Measurements from ENCODE around the gene ATCAY. TPM values are rescaled to one million over a fixed set of nuclear protein-coding genes. Genes with fewer than 3 reads are reported as not detected.
"Not testable (repeated sequence)": the region's sequence is repeated elsewhere in the genome, so short reads cannot be mapped to it uniquely, and the experiment has no call there.

The ATCAY gene
- total RNA-seq, 2 experiments from 2014 or later: not detected

- Histone ChIP-seq H3K9me3 (ENCODE audit: control insufficient read depth in 1 of 2, insufficient read depth in 1 of 2, low read length in 2 of 2) (peaks cover 5 to 6% of the 10 kb centered on the region in 2 experiments), H3K27me3 (ENCODE audit: control insufficient read depth in 1 of 2, insufficient read depth in 2 of 2, low read length in 2 of 2) (no peaks in the 10 kb centered on the region), H3K4me3 (ENCODE audit: low read length) (no peak overlapping the region), H3K4me1 (ENCODE audit: insufficient read depth, low read length) (no peaks in the 10 kb centered on the region), H3K27ac (ENCODE audit: low read depth in 1 of 2, low read length in 2 of 2) (no peak overlapping the region), H3K36me3 (ENCODE audit: insufficient read depth, low read length) (no peaks in the 10 kb centered on the region)
- TF ChIP-seq CTCF (IDR thresholded peaks at IDR 0.05): no peak
- ATAC-seq (ENCODE audit: poor library complexity) (no peak), DNase-seq (no peak)
- H3K36me3 Mint-ChIP-seq (ENCODE audit: low read depth): no peaks in the 10 kb centered on the region
- H3K9me3 Mint-ChIP-seq: no peaks in the 10 kb centered on the region
- no peaks in the 10 kb centered on the region for H3K4me1 Mint-ChIP-seq (ENCODE audit: low read depth)
- CTCF ChIA-PET: no interaction called here
- peaks cover 5% of the 10 kb centered on the region for H3K27me3 Mint-ChIP-seq
- H3K27ac Mint-ChIP-seq: no peak overlapping the region
- no peak overlapping the region for H3K4me3 Mint-ChIP-seq
- intact Hi-C loops (cut with DNase I, micrococcal nuclease): no loop called here
- POLR2A ChIA-PET: no interaction called here
These were observed 13.2 kb downstream of the ATCAY start for GRCh38 chr19:3893509-3894179.

- intact Hi-C loops (cut with DNase I, micrococcal nuclease); H3K4me1 Mint-ChIP-seq (ENCODE audit: low read depth); H3K36me3 Mint-ChIP-seq (ENCODE audit: low read depth); H3K9me3 ChIP-seq (ENCODE audit: control insufficient read depth in 1 of 2, insufficient read depth in 1 of 2, low read length in 2 of 2); H3K4me3 Mint-ChIP-seq; H3K27ac Mint-ChIP-seq; H3K27me3 ChIP-seq (ENCODE audit: control insufficient read depth in 1 of 2, insufficient read depth in 2 of 2, low read length in 2 of 2); CTCF ChIA-PET; H3K27ac ChIP-seq (ENCODE audit: low read depth in 1 of 2, low read length in 2 of 2); H3K36me3 ChIP-seq (ENCODE audit: insufficient read depth, low read length); ATAC-seq (ENCODE audit: poor library complexity); POLR2A ChIA-PET; H3K27me3 Mint-ChIP-seq; H3K4me1 ChIP-seq (ENCODE audit: insufficient read depth, low read length); DNase-seq; H3K4me3 ChIP-seq (ENCODE audit: low read length); H3K9me3 Mint-ChIP-seq: not testable (repeated sequence)
These were observed 14.5 kb downstream of the ATCAY start for GRCh38 chr19:3894959-3895358.

- ChIA-PET CTCF (no interaction called here), POLR2A (no interaction called here)
- Mint-ChIP-seq H3K27me3 (peaks cover 5% of the 10 kb centered on the region), H3K9me3 (no peaks in the 10 kb centered on the region), H3K27ac (no peak overlapping the region), H3K4me1 (ENCODE audit: low read depth) (no peaks in the 10 kb centered on the region), H3K36me3 (ENCODE audit: low read depth) (no peaks in the 10 kb centered on the region), H3K4me3 (no peak overlapping the region)
- TF ChIP-seq CTCF (IDR thresholded peaks at IDR 0.05): no peak
- no peak for ATAC-seq (ENCODE audit: poor library complexity)
- H3K27ac ChIP-seq (ENCODE audit: low read depth in 1 of 2, low read length in 2 of 2): no peak overlapping the region
- no peaks in the 10 kb centered on the region for H3K4me1 ChIP-seq (ENCODE audit: insufficient read depth, low read length)
- H3K4me3 ChIP-seq (ENCODE audit: low read length): no peak overlapping the region
- peaks cover 6 to 9% of the 10 kb centered on the region in 2 experiments for H3K9me3 ChIP-seq (ENCODE audit: control insufficient read depth in 1 of 2, insufficient read depth in 1 of 2, low read length in 2 of 2)
- intact Hi-C loops (cut with DNase I, micrococcal nuclease): no loop called here
- H3K36me3 ChIP-seq (ENCODE audit: insufficient read depth, low read length): no peaks in the 10 kb centered on the region
- H3K27me3 ChIP-seq (ENCODE audit: control insufficient read depth in 1 of 2, insufficient read depth in 2 of 2, low read length in 2 of 2): no peaks in the 10 kb centered on the region
- DNase-seq: no peak
These were observed 15.3 kb downstream of the ATCAY start for GRCh38 chr19:3895788-3896187.

GRCh38 chr19:3897936-3898335 is 17.5 kb downstream of the ATCAY start:
- no peaks in the 10 kb centered on the region for H3K36me3 ChIP-seq (ENCODE audit: insufficient read depth, low read length)
- Mint-ChIP-seq H3K27me3 (peaks cover 5% of the 10 kb centered on the region), H3K4me1 (ENCODE audit: low read depth) (no peaks in the 10 kb centered on the region), H3K4me3 (no peak overlapping the region), H3K36me3 (ENCODE audit: low read depth) (no peaks in the 10 kb centered on the region), H3K9me3 (no peaks in the 10 kb centered on the region), H3K27ac (no peak overlapping the region)
- ChIA-PET CTCF (no interaction called here), POLR2A (no interaction called here)
- DNase-seq (peak in 1 of 14 experiments; percentile 44), ATAC-seq (ENCODE audit: poor library complexity) (no peak)
- intact Hi-C loops (cut with DNase I, micrococcal nuclease): no loop called here
- no peak overlapping the region for H3K4me3 ChIP-seq (ENCODE audit: low read length)
- no peak overlapping the region for H3K27ac ChIP-seq (ENCODE audit: low read depth in 1 of 2, low read length in 2 of 2)
- no peaks in the 10 kb centered on the region for H3K4me1 ChIP-seq (ENCODE audit: insufficient read depth, low read length)
- H3K27me3 ChIP-seq (ENCODE audit: control insufficient read depth in 1 of 2, insufficient read depth in 2 of 2, low read length in 2 of 2): no peaks in the 10 kb centered on the region
- TF ChIP-seq CTCF (IDR thresholded peaks at IDR 0.05): no peak
- H3K9me3 ChIP-seq (ENCODE audit: control insufficient read depth in 1 of 2, insufficient read depth in 1 of 2, low read length in 2 of 2): peaks cover 6 to 9% of the 10 kb centered on the region in 2 experiments
